ENCODE results near the gene FOXF1. TPM values are rescaled to one million over a fixed set of nuclear protein-coding genes. Genes with fewer than 3 reads are reported as not detected.

The FOXF1 gene
- polyA plus RNA-seq, 1 donor (not counting 4 experiments of a cell fraction or from before 2014, with no cell fraction given) = not detected

- H3K4me3 ChIP-seq (ENCODE audit: control insufficient read depth in 2 of 3, extremely low read depth in 1 of 3, insufficient read depth in 2 of 3, low read depth in 1 of 3, low read length in 3 of 3) = no peak overlapping the region
- H3K9ac ChIP-seq (ENCODE audit: control insufficient read depth, extremely low read depth, insufficient read depth, low read length) = no peak overlapping the region
- no peak overlapping the region for H2AFZ ChIP-seq (ENCODE audit: control insufficient read depth, low read length)
- no peaks in the 10 kb centered on the region for H3K9me1 ChIP-seq (ENCODE audit: control insufficient read depth, extremely low read depth, insufficient read depth, low read length)
- TF ChIP-seq CTCF (optimal IDR thresholded peaks at IDR 0.05 in 1 of 3, IDR thresholded peaks at IDR 0.05 in 1 of 3, conservative IDR thresholded peaks at IDR 0.05 in 1 of 3; ENCODE audit: extremely low read depth in 1 of 3, insufficient read depth in 2 of 3, low read length in 3 of 3) = no peak
- no peak for TF ChIP-seq EZH2 (IDR thresholded peaks at IDR 0.05; ENCODE audit: low read length)
- DNase-seq (ENCODE audit: low read depth, low spot score) = no peak
- no peaks in the 10 kb centered on the region for H3K9me3 ChIP-seq (ENCODE audit: control insufficient read depth, low read depth, low read length)
- no peaks in the 10 kb centered on the region for H3K27me3 ChIP-seq (ENCODE audit: control insufficient read depth, extremely low read depth, insufficient read depth, low read length)
- H3K4me1 ChIP-seq (ENCODE audit: control insufficient read depth, extremely low read depth, insufficient read depth, low read length) = no peaks in the 10 kb centered on the region
- H3K36me3 ChIP-seq (ENCODE audit: control insufficient read depth in 2 of 2, extremely low read depth in 1 of 2, insufficient read depth in 2 of 2, low read length in 2 of 2) = peaks cover 8 to 34% of the 10 kb centered on the region in 2 experiments
- no peaks in the 10 kb centered on the region for H3K79me2 ChIP-seq (ENCODE audit: control insufficient read depth, insufficient read depth, low read length)
- no peak overlapping the region for H3K4me2 ChIP-seq (ENCODE audit: control insufficient read depth, extremely low read depth, insufficient read depth, low read depth, low read length)
- FAIRE-seq = no peak
- dilution Hi-C loops (cut with MboI; ENCODE audit: extremely low pct_ligation_motif_present, low sequenced_read_pairs) = no loop called here
- H4K20me1 ChIP-seq (ENCODE audit: control insufficient read depth, extremely low read depth, insufficient read depth, low read length) = no peaks in the 10 kb centered on the region
- H3K27ac ChIP-seq (ENCODE audit: control insufficient read depth, insufficient read depth, low read length) = no peak overlapping the region
These were observed 36.3 kb downstream of the FOXF1 start for GRCh38 chr16:86546638-86547013.

- Histone ChIP-seq H3K9ac (ENCODE audit: control insufficient read depth, extremely low read depth, insufficient read depth, low read length) (no peak overlapping the region), H3K27me3 (ENCODE audit: control insufficient read depth, extremely low read depth, insufficient read depth, low read length) (no peaks in the 10 kb centered on the region), H4K20me1 (ENCODE audit: control insufficient read depth, extremely low read depth, insufficient read depth, low read length) (no peaks in the 10 kb centered on the region), H3K27ac (ENCODE audit: control insufficient read depth, insufficient read depth, low read length) (no peak overlapping the region), H3K9me3 (ENCODE audit: control insufficient read depth, low read depth, low read length) (no peaks in the 10 kb centered on the region), H3K36me3 (ENCODE audit: control insufficient read depth in 2 of 2, extremely low read depth in 1 of 2, insufficient read depth in 2 of 2, low read length in 2 of 2) (peaks cover 8 to 28% of the 10 kb centered on the region in 2 experiments), H3K9me1 (ENCODE audit: control insufficient read depth, extremely low read depth, insufficient read depth, low read length) (no peaks in the 10 kb centered on the region), H3K79me2 (ENCODE audit: control insufficient read depth, insufficient read depth, low read length) (no peaks in the 10 kb centered on the region), H3K4me1 (ENCODE audit: control insufficient read depth, extremely low read depth, insufficient read depth, low read length) (no peaks in the 10 kb centered on the region), H2AFZ (ENCODE audit: control insufficient read depth, low read length) (no peak overlapping the region), H3K4me2 (ENCODE audit: control insufficient read depth, extremely low read depth, insufficient read depth, low read depth, low read length) (no peak overlapping the region), H3K4me3 (ENCODE audit: control insufficient read depth in 2 of 3, extremely low read depth in 1 of 3, insufficient read depth in 2 of 3, low read depth in 1 of 3, low read length in 3 of 3) (no peak overlapping the region)
- DNase-seq (ENCODE audit: low read depth, low spot score) (no peak), FAIRE-seq (no peak)
- dilution Hi-C loops (cut with MboI; ENCODE audit: extremely low pct_ligation_motif_present, low sequenced_read_pairs) = no loop called here
- TF ChIP-seq EZH2 (IDR thresholded peaks at IDR 0.05; ENCODE audit: low read length) = no peak
- no peak for TF ChIP-seq CTCF (optimal IDR thresholded peaks at IDR 0.05 in 1 of 3, IDR thresholded peaks at IDR 0.05 in 1 of 3, conservative IDR thresholded peaks at IDR 0.05 in 1 of 3; ENCODE audit: extremely low read depth in 1 of 3, insufficient read depth in 2 of 3, low read length in 3 of 3)
These were observed 37.0 kb downstream of the FOXF1 start for GRCh38 chr16:86547286-86547685.

Measured in keratinocyte (primary cell).